ENCODE data around the gene GABRR3.

GRCh38 chr3:97948351-97949109 is 86.6 kb downstream of the GABRR3 start:
- no peak for TF ChIP-seq CTCF (conservative IDR thresholded peaks at IDR 0.05; ENCODE audit: low read length)
- TF ChIP-seq EZH2phosphoT487 (IDR thresholded peaks at IDR 0.05; ENCODE audit: borderline replicate concordance, low read depth, low read length): no peak
